Neuronal stem cell (in vitro differentiated cells): ENCODE measurements around the gene SUMO1.

Experiments
- DNase-seq: peaks from one replicate; pipeline ENCODE4 v3.0.0-alpha.2; 2013; ENCODE audit warnings: low spot score
- H2AFZ ChIP-seq: one replicate; pipeline ENCODE4 v1.6.1; 2013; ENCODE audit warnings: mild to moderate bottlenecking, low read length, inconsistent platforms
- H2AK5ac ChIP-seq: 2 replicates; pipeline ENCODE4 v1.6.1; 2013; ENCODE audit warnings: low read depth, mild to moderate bottlenecking, inconsistent platforms, low read length, moderate library complexity, mixed read lengths
- H2BK120ac ChIP-seq: 2 replicates; pipeline ENCODE4 v1.6.1; 2013; ENCODE audit warnings: low read depth, mild to moderate bottlenecking, inconsistent platforms, low read length, moderate library complexity, mixed read lengths
- H2BK12ac ChIP-seq: one replicate; pipeline ENCODE4 v1.6.1; 2013; ENCODE audit warnings: low read length, inconsistent platforms
- H2BK15ac ChIP-seq: 2 replicates; pipeline ENCODE4 v1.6.1; 2013; ENCODE audit warnings: mild to moderate bottlenecking, low read length, inconsistent platforms, mixed read lengths
- H2BK5ac ChIP-seq: one replicate; pipeline ENCODE4 v1.6.1; 2013; ENCODE audit warnings: inconsistent platforms, mild to moderate bottlenecking, low read length, moderate library complexity
- H3K14ac ChIP-seq: one replicate; pipeline ENCODE4 v1.6.1; 2013; ENCODE audit warnings: low read length, inconsistent platforms
- H3K18ac ChIP-seq: 2 replicates; pipeline ENCODE4 v1.6.1; 2013; ENCODE audit warnings: low read length, inconsistent platforms
- H3K23ac ChIP-seq: 2 replicates; pipeline ENCODE4 v1.6.1; 2013; ENCODE audit warnings: low read depth, mild to moderate bottlenecking, mixed read lengths, low read length, inconsistent platforms; ENCODE audit not compliant: poor library complexity
- H3K27ac ChIP-seq: replicated peaks from 3 replicates; pipeline ENCODE4 v1.5.1; 2013; ENCODE audit warnings: low read length, inconsistent platforms
- H3K27me3 ChIP-seq, 3 experiments: 2 replicates each; pipeline ENCODE4 v1.6.1; 2013; ENCODE audit warnings: low read length in 3 of 3, mild to moderate bottlenecking in 2 of 3, inconsistent platforms in 1 of 3, low read depth in 1 of 3, mixed read lengths in 1 of 3, moderate library complexity in 1 of 3; ENCODE audit not compliant: control insufficient read depth in 3 of 3, insufficient read depth in 3 of 3
- H3K36me3 ChIP-seq, 2 donors: replicated peaks in 1 of 2; 2 replicates each; pipeline ENCODE4 v1.6.1; 2013; ENCODE audit warnings: low read length in 2 of 2; ENCODE audit not compliant: control insufficient read depth in 2 of 2, insufficient read depth in 2 of 2
- H3K4ac ChIP-seq: 2 replicates; pipeline ENCODE4 v1.6.1; 2013; ENCODE audit warnings: inconsistent platforms, mild to moderate bottlenecking, low read length, moderate library complexity
- H3K4me1 ChIP-seq, 2 donors: 1 replicate in 1 of 2; 2 replicates in 1 of 2; pipeline ENCODE4 v1.6.1; 2013; ENCODE audit warnings: low read length in 2 of 2, low read depth in 1 of 2; ENCODE audit not compliant: control insufficient read depth in 2 of 2, insufficient read depth in 1 of 2
- H3K4me2 ChIP-seq: one replicate; pipeline ENCODE4 v1.6.1; 2013; ENCODE audit warnings: mild to moderate bottlenecking, low read length, inconsistent platforms; ENCODE audit not compliant: insufficient read depth, poor library complexity, severe bottlenecking
- H3K4me3 ChIP-seq, 2 donors: 2 replicates each; pipeline ENCODE4 v1.5.1; 2013; ENCODE audit warnings: low read length in 2 of 2, mild to moderate bottlenecking in 2 of 2, inconsistent platforms in 1 of 2, moderate library complexity in 1 of 2
- H3K79me1 ChIP-seq: one replicate; pipeline ENCODE4 v1.6.1; 2013; ENCODE audit warnings: low read depth, mild to moderate bottlenecking, inconsistent platforms, low read length, moderate library complexity
- H3K9ac ChIP-seq: one replicate; pipeline ENCODE4 v1.6.1; 2013; ENCODE audit warnings: mild to moderate bottlenecking, low read depth, low read length, inconsistent platforms; ENCODE audit not compliant: poor library complexity
- H3K9me3 ChIP-seq, 2 donors: replicated peaks in 1 of 2; 2 replicates each; pipeline versions ENCODE3 to v1.6.1; 2013; ENCODE audit warnings: low read length in 2 of 2, mild to moderate bottlenecking in 2 of 2, inconsistent platforms in 1 of 2, low read depth in 1 of 2, mixed read lengths in 1 of 2, moderate library complexity in 1 of 2; ENCODE audit not compliant: control insufficient read depth in 2 of 2, insufficient read depth in 1 of 2
- H4K8ac ChIP-seq: one replicate; pipeline ENCODE4 v1.6.1; 2013; ENCODE audit warnings: low read depth, mild to moderate bottlenecking, inconsistent platforms, low read length, moderate library complexity
- H4K91ac ChIP-seq: one replicate; pipeline ENCODE4 v1.6.1; 2013; ENCODE audit warnings: low read length, low read depth, mild to moderate bottlenecking, inconsistent platforms; ENCODE audit not compliant: poor library complexity
- WGBS, 2 donors: extraction: QIAGEN DNeasy Blood & Tissue Kit; methylation state at CpG; one replicate each; pipeline ENCODE4 v1.1.7; 2013; ENCODE audit warnings: missing lambda C conversion rate in 2 of 2, mixed read lengths in 1 of 2; ENCODE audit not compliant: insufficient read length in 2 of 2, insufficient replicate concordance in 1 of 2; ENCODE audit errors: extremely low coverage in 2 of 2; 5-methylcytosine and 5-hydroxymethylcytosine counted together

SUMO1 gene

DNA sequence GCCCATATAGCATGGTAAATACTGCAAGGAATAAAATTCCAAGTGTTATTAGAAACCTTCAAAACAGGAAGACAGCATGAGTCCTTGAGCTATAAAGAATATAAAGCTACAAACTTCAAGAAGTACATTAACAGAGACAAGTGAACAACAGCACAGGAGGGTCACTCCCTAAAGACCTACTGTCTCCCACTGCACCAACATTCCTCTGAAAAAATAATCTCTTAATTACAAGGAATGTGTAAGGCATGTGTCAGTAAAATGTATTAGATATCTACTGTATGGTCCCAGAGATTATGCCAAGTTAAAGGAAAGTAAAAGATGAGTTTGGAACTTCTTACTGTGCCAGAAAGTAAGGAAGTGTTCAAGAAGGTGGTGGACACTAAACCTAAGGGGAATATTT, 29.9 kb downstream of the SUMO1 start:
- Histone ChIP-seq H3K23ac (no peak overlapping the region), H3K27me3 (no peaks in the 10 kb centered on the region), H2BK120ac (no peak overlapping the region), H3K14ac (no peak overlapping the region), H3K4ac (no peak overlapping the region), H2BK15ac (no peak overlapping the region), H2BK5ac (no peak overlapping the region), H2AFZ (no peak overlapping the region), H4K91ac (no peak overlapping the region), H3K36me3 (peaks cover 2 to 84% of the 10 kb centered on the region in 2 donors), H2BK12ac (no peak overlapping the region), H3K27ac (no peak overlapping the region), H3K9me3 (no peaks in the 10 kb centered on the region), H3K4me2 (no peak overlapping the region), H3K79me1 (no peaks in the 10 kb centered on the region), H3K9ac (no peak overlapping the region), H2AK5ac (no peak overlapping the region), H3K18ac (no peak overlapping the region), H3K4me1 (no peaks in the 10 kb centered on the region), H4K8ac (no peak overlapping the region), H3K4me3 (no peak overlapping the region)
- no peak for DNase-seq

DNA sequence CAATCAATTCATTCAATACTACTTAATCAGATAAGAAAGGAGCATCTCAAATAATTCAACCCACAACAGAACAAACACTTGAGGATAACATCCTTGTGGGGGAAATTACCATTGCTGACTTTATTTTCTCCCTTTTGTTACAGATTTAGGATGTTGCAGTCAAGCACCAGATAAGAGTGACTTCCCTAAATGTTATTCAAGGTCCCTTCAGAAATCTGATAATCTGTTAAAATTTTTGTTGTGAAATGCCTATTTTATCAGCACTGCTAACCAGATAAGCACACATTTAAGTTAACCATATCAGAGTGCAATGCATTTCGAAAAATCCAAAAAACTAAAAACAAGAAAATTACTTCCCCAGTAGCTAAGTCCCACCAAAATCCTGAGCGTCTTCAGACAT, 33.5 kb downstream of the SUMO1 start:
- no peak for DNase-seq
- no peak overlapping the region for H2BK120ac ChIP-seq
- H3K14ac ChIP-seq, result no peak overlapping the region

DNA sequence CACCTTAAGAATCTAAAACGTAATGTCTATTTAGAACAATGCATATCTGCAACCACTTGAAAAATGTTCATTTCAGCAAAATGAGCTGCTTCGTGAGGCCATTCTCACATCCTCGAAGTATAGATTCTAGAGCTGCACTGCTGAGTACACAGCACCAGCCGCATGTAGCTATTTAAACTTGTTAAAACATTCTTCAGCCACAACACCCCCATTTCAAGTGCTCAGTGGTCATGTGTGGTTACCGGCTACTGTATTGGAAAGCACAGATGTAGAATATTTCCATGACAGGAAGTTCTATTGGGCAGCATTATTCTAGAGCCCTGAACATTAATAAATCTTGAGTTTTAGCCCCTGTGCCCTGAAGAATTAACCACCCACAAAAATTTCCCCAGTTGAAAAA, 35.0 kb downstream of the SUMO1 start:
- Histone ChIP-seq H2BK120ac (no peak overlapping the region), H4K8ac (no peak overlapping the region), H2AK5ac (no peak overlapping the region), H3K23ac (no peak overlapping the region), H2BK12ac (no peak overlapping the region), H3K4ac (no peak overlapping the region), H3K36me3 (peaks cover 4 to 63% of the 10 kb centered on the region in 2 donors), H3K9me3 (no peaks in the 10 kb centered on the region), H2BK15ac (no peak overlapping the region), H3K18ac (no peak overlapping the region), H3K27me3 (no peaks in the 10 kb centered on the region), H3K9ac (no peak overlapping the region), H3K27ac (no peak overlapping the region), H4K91ac (no peak overlapping the region), H3K79me1 (no peaks in the 10 kb centered on the region), H3K4me3 (no peak overlapping the region), H2BK5ac (no peak overlapping the region), H3K4me1 (no peaks in the 10 kb centered on the region), H3K14ac (no peak overlapping the region), H3K4me2 (no peak overlapping the region), H2AFZ (no peak overlapping the region)
- WGBS, 2 donors, result no CpG with 5 or more reads among the region's 5 CpGs
- DNase-seq, result no peak

More for the DNA sequence above, 33.5 kb downstream of the SUMO1 start:
- H3K4ac ChIP-seq, result no peak overlapping the region
- H2BK12ac ChIP-seq, result no peak overlapping the region
- no peak overlapping the region for H3K4me2 ChIP-seq
- no peaks in the 10 kb centered on the region for H3K4me1 ChIP-seq
- H4K91ac ChIP-seq, result no peak overlapping the region
- H3K36me3 ChIP-seq, result peaks cover 4 to 75% of the 10 kb centered on the region in 2 donors
- no peaks in the 10 kb centered on the region for H3K27me3 ChIP-seq
- H3K9me3 ChIP-seq, result no peaks in the 10 kb centered on the region
- H3K9ac ChIP-seq, result no peak overlapping the region
- H2AK5ac ChIP-seq, result no peak overlapping the region
- H3K27ac ChIP-seq, result no peak overlapping the region
- H2BK5ac ChIP-seq, result no peak overlapping the region
- H3K79me1 ChIP-seq, result no peaks in the 10 kb centered on the region
- no peak overlapping the region for H3K18ac ChIP-seq
- no peak overlapping the region for H2AFZ ChIP-seq
- no peak overlapping the region for H3K23ac ChIP-seq
- no peak overlapping the region for H2BK15ac ChIP-seq
- no peak overlapping the region for H3K4me3 ChIP-seq
- no peak overlapping the region for H4K8ac ChIP-seq
- no CpG with 5 or more reads among the region's 2 CpGs for WGBS, 2 donors

DNA sequence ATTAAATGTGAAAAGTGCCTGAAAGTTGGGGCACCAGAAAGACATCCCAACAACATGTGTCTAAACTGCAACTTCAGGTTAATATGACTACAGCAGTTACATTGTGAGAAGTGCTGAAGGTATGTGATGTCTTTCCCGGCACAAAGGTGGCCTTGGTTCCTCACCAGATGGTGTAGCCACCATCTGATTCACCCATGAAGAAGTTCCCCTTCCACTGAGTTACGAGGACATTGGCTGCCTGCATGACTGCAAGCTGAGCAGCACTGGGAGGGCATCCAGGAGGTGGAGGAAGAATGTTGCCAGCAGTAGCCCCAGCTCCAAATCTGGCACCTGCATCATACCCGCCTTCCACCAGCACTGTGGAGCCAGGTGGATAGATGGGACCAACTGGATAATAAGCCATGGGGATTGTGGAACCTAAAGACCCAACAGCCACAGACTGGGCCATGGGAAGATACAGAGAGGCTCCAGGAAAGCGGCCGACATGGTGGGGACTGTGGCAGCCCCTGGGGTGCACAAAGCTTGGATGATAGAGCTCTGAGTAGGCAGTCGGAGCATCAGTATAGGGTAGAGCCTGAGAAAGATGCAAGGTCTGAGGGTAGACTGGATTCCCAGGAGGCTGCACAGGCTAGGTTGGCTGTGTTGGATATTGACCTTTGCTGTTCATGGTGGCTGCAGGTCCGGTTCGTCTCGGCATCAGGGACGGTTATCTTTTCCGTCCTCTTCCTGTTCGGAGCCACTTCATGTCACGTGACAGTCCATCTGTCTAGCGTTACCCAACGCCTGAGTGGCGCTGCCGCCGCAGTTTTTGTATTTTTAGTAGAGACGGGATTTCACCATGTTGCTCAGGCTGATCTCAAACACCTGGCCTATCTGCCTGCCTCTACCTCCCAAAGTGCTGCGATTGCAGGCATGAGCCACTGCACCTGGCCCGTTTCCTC, 36.9 kb downstream of the SUMO1 start:
- no peak overlapping the region for H3K14ac ChIP-seq
- no peak overlapping the region for H4K8ac ChIP-seq
- H3K79me1 ChIP-seq, result no peaks in the 10 kb centered on the region
- no CpG with 5 or more reads among the region's 21 CpGs for WGBS, 2 donors
- no peak overlapping the region for H3K4ac ChIP-seq
- no peak overlapping the region for H3K18ac ChIP-seq
- H3K9me3 ChIP-seq, result no peaks in the 10 kb centered on the region
- no peak overlapping the region for H3K9ac ChIP-seq
- H3K36me3 ChIP-seq, result peaks cover 4 to 47% of the 10 kb centered on the region in 2 donors
- H2BK120ac ChIP-seq, result no peak overlapping the region
- no peak overlapping the region for H3K4me2 ChIP-seq
- no peak overlapping the region for H3K23ac ChIP-seq
- no peak overlapping the region for H2BK12ac ChIP-seq
- no peak for DNase-seq
- no peak overlapping the region for H3K4me3 ChIP-seq
- H3K4me1 ChIP-seq, result no peaks in the 10 kb centered on the region
- H2BK15ac ChIP-seq, result no peak overlapping the region
- H3K27ac ChIP-seq, result no peak overlapping the region
- H3K27me3 ChIP-seq, result no peaks in the 10 kb centered on the region
- H2BK5ac ChIP-seq, result no peak overlapping the region
- no peak overlapping the region for H2AK5ac ChIP-seq
- H2AFZ ChIP-seq, result no peak overlapping the region
- H4K91ac ChIP-seq, result no peak overlapping the region
